Duodenal mucosa (tissue), 2 donors: ENCODE results near the gene TMEM219.

Experiments
- H3K27ac ChIP-seq: one replicate; pipeline ENCODE4 v1.7.0; 2013; ENCODE audit warnings: low read depth, low read length
- H3K27me3 ChIP-seq, 2 donors: one replicate each; pipeline ENCODE4 v1.7.0; 2013; ENCODE audit warnings: low read length in 2 of 2, control low read depth in 1 of 2; ENCODE audit not compliant: insufficient read depth in 2 of 2, control insufficient read depth in 1 of 2
- H3K36me3 ChIP-seq, 2 donors: one replicate each; pipeline ENCODE4 v1.7.0; 2013; ENCODE audit warnings: low read length in 2 of 2, control low read depth in 1 of 2; ENCODE audit not compliant: insufficient read depth in 2 of 2, control insufficient read depth in 1 of 2
- H3K4me1 ChIP-seq, 2 donors: one replicate each; pipeline ENCODE4 v1.7.0; 2013; ENCODE audit warnings: low read length in 2 of 2, control low read depth in 1 of 2; ENCODE audit not compliant: insufficient read depth in 2 of 2, control insufficient read depth in 1 of 2
- H3K4me3 ChIP-seq, 2 donors: one replicate each; pipeline ENCODE4 v1.7.0; 2013; ENCODE audit warnings: low read length in 2 of 2, low read depth in 1 of 2
- H3K9ac ChIP-seq, 2 donors: one replicate each; pipeline ENCODE4 v1.7.0; 2013; ENCODE audit warnings: low read length in 2 of 2, low read depth in 1 of 2
- H3K9me3 ChIP-seq, 2 donors: one replicate each; pipeline ENCODE4 v1.7.0; 2013; ENCODE audit warnings: low read length in 2 of 2, control low read depth in 1 of 2; ENCODE audit not compliant: control insufficient read depth in 1 of 2

TMEM219 gene

GRCh38 chr16:30005341-30006094 lies 43.6 kb downstream of the TMEM219 start:
- Histone ChIP-seq H3K4me3 (no peak overlapping the region), H3K27ac (no peak overlapping the region), H3K36me3 (peaks cover 4 to 21% of the 10 kb centered on the region in 2 donors), H3K4me1 (peaks cover 4 to 5% of the 10 kb centered on the region in 2 donors), H3K9ac (no peak overlapping the region), H3K9me3 (no peaks in the 10 kb centered on the region), H3K27me3 (peaks cover 7 to 13% of the 10 kb centered on the region in 2 donors)

DNA sequence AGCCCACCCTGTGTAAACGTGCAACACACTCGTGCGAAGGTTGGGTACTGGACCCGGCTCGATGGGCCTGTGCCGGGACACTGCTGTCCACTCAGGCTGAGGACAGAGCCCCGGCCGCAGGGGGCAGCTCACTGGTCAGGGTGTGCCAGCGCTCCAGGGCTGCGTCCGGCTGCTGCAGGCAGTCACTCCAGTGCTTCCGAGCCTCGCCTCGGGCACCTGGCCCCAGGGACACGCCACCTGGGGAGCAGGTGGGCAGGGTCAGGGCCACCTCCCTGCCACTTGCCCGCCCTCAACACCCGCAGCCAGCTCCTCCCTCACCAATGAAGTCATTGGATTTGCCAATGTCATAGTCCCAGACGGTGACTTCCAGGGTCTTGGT lies 44.2 kb downstream of the TMEM219 start:
- H3K9me3 ChIP-seq, result no peaks in the 10 kb centered on the region
- H3K27me3 ChIP-seq, result peaks cover 9 to 15% of the 10 kb centered on the region in 2 donors
- H3K27ac ChIP-seq, result no peak overlapping the region
- no peak overlapping the region for H3K9ac ChIP-seq
- H3K36me3 ChIP-seq, result peaks cover 4 to 16% of the 10 kb centered on the region in 2 donors
- H3K4me3 ChIP-seq, result no peak overlapping the region
- H3K4me1 ChIP-seq, result peaks cover 4 to 7% of the 10 kb centered on the region in 2 donors

DNA sequence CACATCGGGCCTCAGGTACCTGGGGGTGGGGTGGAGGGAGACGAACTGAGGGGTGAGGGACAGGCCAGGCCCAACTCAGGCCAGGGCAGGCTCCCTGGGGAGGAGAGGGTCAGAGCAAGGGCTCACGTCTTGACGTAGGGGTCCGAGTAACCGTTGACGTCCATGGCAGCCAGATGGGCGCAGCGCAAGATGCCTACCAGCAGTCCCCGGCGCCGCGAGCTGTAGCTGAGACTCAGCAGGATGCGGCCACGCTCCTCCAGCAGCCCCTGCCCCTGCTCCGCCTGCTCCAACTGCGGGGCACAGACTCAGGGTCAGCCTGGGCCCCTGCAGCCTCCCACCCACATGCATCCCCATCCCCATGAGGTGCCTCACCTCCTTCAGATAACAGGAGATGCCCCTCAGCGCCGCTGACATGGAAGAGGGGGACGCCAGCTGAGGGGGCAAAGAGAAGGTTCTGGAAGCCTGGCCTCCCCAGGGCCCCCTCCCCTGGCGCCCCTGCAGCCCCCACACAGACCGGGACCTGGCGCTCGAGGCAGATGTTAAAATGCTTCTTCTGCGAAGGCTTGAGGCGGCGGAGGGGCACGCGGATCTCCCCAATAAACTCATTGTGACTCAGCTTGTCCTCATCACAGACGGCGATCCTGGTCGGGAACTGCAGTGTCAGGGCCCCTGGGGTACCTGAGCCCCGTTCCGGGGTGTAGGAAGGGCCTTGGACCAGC lies 44.9 kb downstream of the TMEM219 start:
- Histone ChIP-seq H3K4me3 (no peak overlapping the region), H3K9me3 (no peaks in the 10 kb centered on the region), H3K27me3 (peaks cover 13 to 19% of the 10 kb centered on the region in 2 donors), H3K4me1 (peaks cover 4 to 11% of the 10 kb centered on the region in 2 donors), H3K36me3 (peaks cover 0 to 10% of the 10 kb centered on the region in 2 donors), H3K9ac (no peak overlapping the region), H3K27ac (no peak overlapping the region)

DNA sequence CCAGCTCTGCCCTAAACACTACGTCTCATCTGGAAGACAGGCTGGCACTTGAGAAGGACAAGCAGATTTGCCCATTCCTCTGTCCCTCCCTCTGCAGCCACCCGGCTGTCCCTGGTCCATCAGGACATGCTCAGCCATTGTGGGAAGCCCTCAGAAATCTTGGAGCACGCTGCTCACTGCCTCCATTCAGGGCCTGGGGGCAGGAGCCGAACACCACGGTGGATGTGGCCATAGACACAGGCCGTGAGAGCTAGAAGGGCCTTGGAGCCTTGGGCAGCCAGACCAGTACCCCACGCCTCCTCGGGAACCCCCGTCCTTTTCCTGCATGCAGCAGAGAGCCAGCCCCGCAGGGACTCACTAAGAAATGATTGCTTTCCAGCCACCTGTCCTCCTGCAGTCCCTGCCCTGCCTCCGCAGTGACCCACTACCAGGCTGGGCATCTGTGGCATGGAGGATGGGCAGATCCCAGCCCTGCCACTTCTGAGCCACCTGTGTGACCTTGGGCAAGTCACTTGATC lies 45.6 kb downstream of the TMEM219 start:
- Histone ChIP-seq H3K27me3 (peaks cover 17 to 25% of the 10 kb centered on the region in 2 donors), H3K9me3 (no peaks in the 10 kb centered on the region), H3K4me3 (no peak overlapping the region), H3K9ac (no peak overlapping the region), H3K4me1 (peaks cover 4 to 11% of the 10 kb centered on the region in 2 donors), H3K27ac (no peak overlapping the region), H3K36me3 (peaks cover 0 to 5% of the 10 kb centered on the region in 2 donors)

DNA sequence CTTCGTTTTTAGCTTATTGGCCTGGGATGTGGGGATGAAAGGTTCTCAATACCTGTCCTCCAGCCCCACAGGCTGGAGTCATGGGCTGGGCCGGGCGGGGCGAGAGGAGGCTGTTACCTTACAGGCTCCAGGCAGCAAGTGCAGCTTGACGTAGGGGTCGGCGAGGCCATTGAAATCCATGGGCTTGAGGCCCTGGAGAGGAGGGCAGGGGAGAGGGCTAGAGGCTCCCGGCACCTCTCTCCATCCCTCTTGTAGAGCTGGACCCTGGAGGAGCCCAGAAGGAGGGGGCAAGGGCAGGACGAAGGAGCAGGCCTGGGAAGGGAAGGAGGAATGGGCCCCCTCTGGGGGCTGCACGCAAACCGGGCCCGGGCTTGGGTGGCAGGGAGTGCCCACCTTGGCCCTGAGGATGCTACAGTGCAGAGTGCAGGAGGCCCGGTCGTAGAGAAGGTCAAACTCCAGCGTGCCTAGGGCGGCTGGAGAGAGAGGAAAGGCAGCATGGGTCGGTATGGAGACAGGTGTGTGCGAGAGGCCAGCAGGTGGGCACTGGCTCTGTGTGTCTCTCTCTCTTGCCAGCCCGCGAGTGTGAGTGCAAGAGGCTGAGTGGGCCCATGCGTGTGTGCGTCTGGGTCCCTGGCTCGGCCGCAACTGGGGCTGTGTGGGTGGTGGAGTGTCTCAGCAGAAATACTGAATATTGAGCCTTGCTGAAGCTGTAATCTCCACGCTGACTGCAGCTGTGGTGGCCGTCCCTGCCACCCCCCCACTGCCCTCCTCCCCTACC lies 47.4 kb downstream of the TMEM219 start:
- Histone ChIP-seq H3K9me3 (no peaks in the 10 kb centered on the region), H3K36me3 (no peaks in the 10 kb centered on the region), H3K27me3 (peaks cover 17 to 25% of the 10 kb centered on the region in 2 donors), H3K4me3 (no peak overlapping the region), H3K9ac (no peak overlapping the region), H3K4me1 (peaks cover 4 to 11% of the 10 kb centered on the region in 2 donors), H3K27ac (no peak overlapping the region)

DNA sequence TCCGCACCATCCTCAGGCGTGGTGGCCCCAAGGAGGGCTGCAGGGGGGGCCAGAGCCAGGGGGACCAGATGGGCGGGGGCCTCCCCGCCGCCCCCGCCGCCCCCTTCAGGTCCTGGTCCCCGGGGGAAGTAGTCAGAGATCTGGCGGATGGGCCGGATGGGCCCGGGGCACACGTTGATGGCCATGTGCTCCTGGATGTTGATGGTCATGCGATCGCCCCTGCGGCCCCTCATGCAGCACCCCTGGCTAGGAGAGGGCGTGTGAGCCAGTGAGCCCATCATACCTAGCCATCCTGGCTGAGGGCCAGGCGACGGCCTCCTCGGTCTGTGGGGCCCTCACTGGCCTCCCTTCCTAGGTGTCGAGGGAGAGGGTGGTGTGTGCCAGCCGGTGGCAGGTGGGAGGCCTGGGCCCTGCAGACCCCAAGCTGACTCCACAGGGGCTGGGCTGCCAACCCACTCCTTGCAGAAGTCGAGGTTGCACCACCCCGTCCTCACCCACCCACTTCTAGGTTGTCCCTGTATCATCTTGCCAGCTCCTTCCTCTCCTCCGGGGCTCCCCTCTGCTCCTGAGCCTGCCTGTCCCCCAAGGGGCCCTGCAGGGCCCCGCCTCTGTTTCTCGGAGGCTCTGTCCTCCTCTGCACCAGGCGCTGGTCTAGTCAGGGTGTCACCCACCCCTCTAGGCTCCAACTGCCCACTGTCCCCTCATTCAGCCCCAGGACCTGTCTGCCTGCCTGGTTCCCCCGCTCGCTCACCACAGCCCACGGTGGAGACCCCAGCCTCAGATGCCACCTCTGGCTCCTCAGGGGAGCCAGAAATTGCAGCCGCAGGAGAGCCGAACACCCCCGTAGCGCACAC lies 48.3 kb downstream of the TMEM219 start:
- no peaks in the 10 kb centered on the region for H3K36me3 ChIP-seq
- H3K9ac ChIP-seq, result no peak overlapping the region
- H3K9me3 ChIP-seq, result no peaks in the 10 kb centered on the region
- peaks cover 4 to 11% of the 10 kb centered on the region in 2 donors for H3K4me1 ChIP-seq
- no peak overlapping the region for H3K4me3 ChIP-seq
- H3K27me3 ChIP-seq, result peaks cover 17 to 25% of the 10 kb centered on the region in 2 donors
- no peak overlapping the region for H3K27ac ChIP-seq

- no peak within 1 kb of the TSS for H3K9ac ChIP-seq
These were observed 49.2 kb downstream of the TMEM219 start, which contains the start of gene DOC2A for GRCh38 chr16:30010844-30011713. TSS of gene DOC2A (minus strand) at chr16:30011027. CDS start at chr16:30010222, 805 bp downstream.

GRCh38 chr16:30011714-30012504 lies 50.0 kb downstream of the TMEM219 start:
- Histone ChIP-seq H3K36me3 (no peaks in the 10 kb centered on the region), H3K4me3 (no peak overlapping the region), H3K27me3 (peaks cover 17 to 25% of the 10 kb centered on the region in 2 donors), H3K27ac (no peak overlapping the region), H3K9me3 (no peaks in the 10 kb centered on the region), H3K9ac (no peak overlapping the region), H3K4me1 (peaks cover 4 to 11% of the 10 kb centered on the region in 2 donors)

More at GRCh38 chr16:30010844-30011713, 49.2 kb downstream of the TMEM219 start, which contains the start of gene DOC2A:
- H3K4me1 ChIP-seq, result peaks cover 4 to 11% of the 10 kb centered on the region in 2 donors
- no peak within 1 kb of the TSS for H3K27ac ChIP-seq
- peak within 1 kb of the TSS in 1 of 2 donors; percentile 54 for H3K4me3 ChIP-seq
- no peaks in the 10 kb centered on the region for H3K36me3 ChIP-seq
- H3K27me3 ChIP-seq, result peaks cover 17 to 25% of the 10 kb centered on the region in 2 donors
- no peaks in the 10 kb centered on the region for H3K9me3 ChIP-seq
